ENCODE measurements around the gene WDR37.

Gene WDR37

GRCh38 chr10:1175956-1176565, 119.9 kb downstream of the WDR37 start:
- Histone ChIP-seq H3K4me3 (replicated peaks; ENCODE audit: low read depth, low read length) (no peak overlapping the region), H3K27me3 (replicated peaks; ENCODE audit: control insufficient read depth, insufficient read depth, low read length) (peaks cover 2% of the 10 kb centered on the region; the same call in 1 of the 2 replicates), H3K36me3 (ENCODE audit: control insufficient read depth, insufficient read depth, low read length) (no peaks in the 10 kb centered on the region)
- TF ChIP-seq, protein P1, sequence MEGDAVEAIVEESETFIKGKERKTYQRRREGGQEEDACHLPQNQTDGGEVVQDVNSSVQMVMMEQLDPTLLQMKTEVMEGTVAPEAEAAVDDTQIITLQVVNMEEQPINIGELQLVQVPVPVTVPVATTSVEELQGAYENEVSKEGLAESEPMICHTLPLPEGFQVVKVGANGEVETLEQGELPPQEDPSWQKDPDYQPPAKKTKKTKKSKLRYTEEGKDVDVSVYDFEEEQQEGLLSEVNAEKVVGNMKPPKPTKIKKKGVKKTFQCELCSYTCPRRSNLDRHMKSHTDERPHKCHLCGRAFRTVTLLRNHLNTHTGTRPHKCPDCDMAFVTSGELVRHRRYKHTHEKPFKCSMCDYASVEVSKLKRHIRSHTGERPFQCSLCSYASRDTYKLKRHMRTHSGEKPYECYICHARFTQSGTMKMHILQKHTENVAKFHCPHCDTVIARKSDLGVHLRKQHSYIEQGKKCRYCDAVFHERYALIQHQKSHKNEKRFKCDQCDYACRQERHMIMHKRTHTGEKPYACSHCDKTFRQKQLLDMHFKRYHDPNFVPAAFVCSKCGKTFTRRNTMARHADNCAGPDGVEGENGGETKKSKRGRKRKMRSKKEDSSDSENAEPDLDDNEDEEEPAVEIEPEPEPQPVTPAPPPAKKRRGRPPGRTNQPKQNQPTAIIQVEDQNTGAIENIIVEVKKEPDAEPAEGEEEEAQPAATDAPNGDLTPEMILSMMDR (IDR thresholded peaks at IDR 0.05; ENCODE audit: insufficient read depth, low read length, poor library complexity, severe bottlenecking): no peak
- no peak for DNase-seq (ENCODE audit: extremely low read depth, insufficient read length)

GRCh38 chr10:1177936-1178335, 121.8 kb downstream of the WDR37 start:
- no peak for DNase-seq (ENCODE audit: extremely low read depth, insufficient read length)
- no peak overlapping the region for H3K4me3 ChIP-seq (replicated peaks; ENCODE audit: low read depth, low read length)
- peaks cover 2% of the 10 kb centered on the region; the same call in 1 of the 2 replicates for H3K27me3 ChIP-seq (replicated peaks; ENCODE audit: control insufficient read depth, insufficient read depth, low read length)
- H3K36me3 ChIP-seq (ENCODE audit: control insufficient read depth, insufficient read depth, low read length): no peaks in the 10 kb centered on the region
- TF ChIP-seq, protein P1 (IDR thresholded peaks at IDR 0.05; ENCODE audit: insufficient read depth, low read length, poor library complexity, severe bottlenecking): no peak

DNA sequence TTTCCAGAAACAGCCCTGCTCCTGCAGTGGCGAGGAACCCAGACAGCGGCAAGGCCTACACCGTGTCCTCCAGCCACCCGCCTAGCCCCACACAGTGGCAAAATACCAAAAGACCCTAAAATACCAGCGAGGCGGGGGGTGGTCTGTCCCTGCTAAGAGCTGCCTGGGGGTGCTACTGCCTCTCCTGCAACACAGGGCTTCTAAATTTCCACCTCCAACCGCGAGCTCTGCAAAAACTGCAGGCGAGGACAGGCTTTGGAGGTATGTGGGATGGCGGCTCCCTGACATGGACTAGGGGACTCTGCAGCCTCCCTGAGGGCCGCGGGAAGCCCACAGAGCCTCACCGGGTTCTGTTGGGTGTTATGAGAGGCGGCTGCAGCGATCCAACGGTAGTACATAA, 122.3 kb downstream of the WDR37 start:
- Histone ChIP-seq H3K36me3 (ENCODE audit: control insufficient read depth, insufficient read depth, low read length) (no peaks in the 10 kb centered on the region), H3K4me3 (replicated peaks; ENCODE audit: low read depth, low read length) (no peak overlapping the region), H3K27me3 (replicated peaks; ENCODE audit: control insufficient read depth, insufficient read depth, low read length) (peaks cover 2% of the 10 kb centered on the region; the same call in 1 of the 2 replicates)
- TF ChIP-seq, protein P1 (IDR thresholded peaks at IDR 0.05; ENCODE audit: insufficient read depth, low read length, poor library complexity, severe bottlenecking): no peak
- DNase-seq (ENCODE audit: extremely low read depth, insufficient read length): no peak

DNA sequence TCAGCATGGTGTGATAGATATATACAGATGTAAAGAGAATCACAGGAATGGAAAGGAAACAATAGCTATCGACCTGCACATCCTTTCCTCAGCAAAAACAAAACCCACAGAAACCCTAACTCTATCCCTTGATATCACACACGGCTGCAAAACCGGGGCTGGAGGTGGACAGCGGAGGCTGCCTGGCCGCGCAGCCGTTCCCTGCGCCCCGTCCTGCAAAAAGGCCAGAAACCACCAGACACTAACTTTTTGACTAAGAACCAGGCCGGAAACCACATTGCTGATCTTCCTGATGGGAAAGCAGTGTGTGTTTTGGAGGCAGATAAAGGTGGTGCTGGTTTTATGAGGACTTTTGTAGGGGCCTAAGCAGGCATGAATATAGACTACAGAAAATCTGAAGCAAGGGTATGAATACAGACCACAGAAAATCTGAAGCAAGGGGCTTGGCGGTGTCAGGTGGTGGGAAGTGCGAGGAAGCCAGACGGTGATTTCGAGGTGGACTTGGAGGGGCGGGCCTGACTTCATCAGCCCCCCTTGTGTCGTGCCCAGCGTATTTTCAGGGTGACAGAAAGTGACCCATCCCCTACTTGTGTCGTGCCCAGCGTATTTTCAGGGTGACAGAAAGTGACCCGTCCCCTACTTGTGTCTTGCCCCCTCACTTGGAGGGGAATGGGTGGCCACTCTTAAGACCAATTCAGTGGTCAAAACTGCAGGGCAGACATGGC, 123.3 kb downstream of the WDR37 start:
- no peak for DNase-seq (ENCODE audit: extremely low read depth, insufficient read length)
- TF ChIP-seq, protein P1 (IDR thresholded peaks at IDR 0.05; ENCODE audit: insufficient read depth, low read length, poor library complexity, severe bottlenecking): no peak
- Histone ChIP-seq H3K36me3 (ENCODE audit: control insufficient read depth, insufficient read depth, low read length) (no peaks in the 10 kb centered on the region), H3K4me3 (replicated peaks; ENCODE audit: low read depth, low read length) (no peak overlapping the region), H3K27me3 (replicated peaks; ENCODE audit: control insufficient read depth, insufficient read depth, low read length) (peaks cover 2% of the 10 kb centered on the region; the same call in 1 of the 2 replicates)

GRCh38 chr10:1180071-1180730, 124.0 kb downstream of the WDR37 start:
- H3K27me3 ChIP-seq (replicated peaks; ENCODE audit: control insufficient read depth, insufficient read depth, low read length): peaks cover 2% of the 10 kb centered on the region; the same call in 1 of the 2 replicates
- TF ChIP-seq, protein P1 (IDR thresholded peaks at IDR 0.05; ENCODE audit: insufficient read depth, low read length, poor library complexity, severe bottlenecking): no peak
- no peak for DNase-seq (ENCODE audit: extremely low read depth, insufficient read length)

More at GRCh38 chr10:1180071-1180730, 124.0 kb downstream of the WDR37 start:
- Histone ChIP-seq H3K4me3 (replicated peaks; ENCODE audit: low read depth, low read length) (no peak overlapping the region), H3K36me3 (ENCODE audit: control insufficient read depth, insufficient read depth, low read length) (no peaks in the 10 kb centered on the region)

Measured in GM06990 (cell line).